Progenitor cell of endocrine pancreas (in vitro differentiated cells): Measurements from ENCODE around the gene IGF2BP1. TPM values are rescaled to one million over a fixed set of nuclear protein-coding genes. Genes with fewer than 3 reads are reported as not detected.

Experiments used
- DNase-seq: peaks from one replicate; pipeline ENCODE4 v3.0.0; 2021; ENCODE audit warnings: low spot score; ENCODE audit not compliant: unreplicated experiment
- H3K27ac Mint-ChIP-seq: 2 replicates; pipeline ENCODE4 v1.8.0; 2021; ENCODE audit warnings: mild to moderate bottlenecking, moderate library complexity, mixed read lengths
- H3K27me3 Mint-ChIP-seq: 2 replicates; pipeline ENCODE4 v1.8.0; 2021; ENCODE audit warnings: mixed read lengths
- H3K36me3 Mint-ChIP-seq: 2 replicates; pipeline ENCODE4 v1.8.0; 2022; ENCODE audit warnings: mixed read lengths; ENCODE audit not compliant: insufficient read depth
- H3K4me1 Mint-ChIP-seq: 2 replicates; pipeline ENCODE4 v1.8.0; 2021; ENCODE audit warnings: low read depth, mixed read lengths
- H3K4me3 Mint-ChIP-seq: 2 replicates; pipeline ENCODE4 v1.8.0; 2021; ENCODE audit warnings: low read depth, mild to moderate bottlenecking, moderate library complexity, mixed read lengths
- H3K9me3 Mint-ChIP-seq: 2 replicates; pipeline ENCODE4 v1.8.0; 2021; ENCODE audit warnings: low read depth, mixed read lengths
- total RNA-seq: library from RNA; stranded (reverse); gene quantifications from 2 replicates; pipeline ENCODE4 v1.2.1, GENCODE V29; 2021
- TF ChIP-seq, protein P1 (sequence below): fragments of 200-600 bp; sonication (generic); IDR thresholded peaks from one replicate; pipeline ENCODE4 v1.5.0; 2021; ENCODE audit warnings: antibody characterized with exemption, mild to moderate bottlenecking; ENCODE audit not compliant: unreplicated experiment

The IGF2BP1 gene
- total RNA-seq, 1 donor from 2014 or later: 326 TPM

DNA sequence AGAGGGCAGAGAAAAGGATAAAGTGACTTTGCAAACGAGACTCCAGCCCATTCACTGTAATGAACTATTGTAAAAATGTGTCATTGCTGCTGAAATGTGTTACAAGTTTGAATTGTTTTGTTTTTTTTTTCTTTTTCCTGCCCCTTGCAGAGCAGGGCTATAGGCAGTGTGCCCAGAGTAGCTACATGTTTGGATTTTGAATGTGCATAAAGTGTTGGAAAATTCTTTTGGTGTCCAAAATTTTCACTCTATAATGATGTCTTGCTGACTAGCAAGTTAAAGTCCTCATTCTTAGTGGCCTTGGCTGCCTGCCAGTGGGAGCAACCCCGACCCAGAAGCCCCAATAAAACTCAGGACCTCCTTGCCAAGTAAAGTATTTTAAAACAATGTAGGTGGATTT lies 66.5 kb downstream of the IGF2BP1 start:
- no peak for DNase-seq
- H3K9me3 Mint-ChIP-seq: no peaks in the 10 kb centered on the region
- no peaks in the 10 kb centered on the region for H3K36me3 Mint-ChIP-seq
- TF ChIP-seq, protein P1, sequence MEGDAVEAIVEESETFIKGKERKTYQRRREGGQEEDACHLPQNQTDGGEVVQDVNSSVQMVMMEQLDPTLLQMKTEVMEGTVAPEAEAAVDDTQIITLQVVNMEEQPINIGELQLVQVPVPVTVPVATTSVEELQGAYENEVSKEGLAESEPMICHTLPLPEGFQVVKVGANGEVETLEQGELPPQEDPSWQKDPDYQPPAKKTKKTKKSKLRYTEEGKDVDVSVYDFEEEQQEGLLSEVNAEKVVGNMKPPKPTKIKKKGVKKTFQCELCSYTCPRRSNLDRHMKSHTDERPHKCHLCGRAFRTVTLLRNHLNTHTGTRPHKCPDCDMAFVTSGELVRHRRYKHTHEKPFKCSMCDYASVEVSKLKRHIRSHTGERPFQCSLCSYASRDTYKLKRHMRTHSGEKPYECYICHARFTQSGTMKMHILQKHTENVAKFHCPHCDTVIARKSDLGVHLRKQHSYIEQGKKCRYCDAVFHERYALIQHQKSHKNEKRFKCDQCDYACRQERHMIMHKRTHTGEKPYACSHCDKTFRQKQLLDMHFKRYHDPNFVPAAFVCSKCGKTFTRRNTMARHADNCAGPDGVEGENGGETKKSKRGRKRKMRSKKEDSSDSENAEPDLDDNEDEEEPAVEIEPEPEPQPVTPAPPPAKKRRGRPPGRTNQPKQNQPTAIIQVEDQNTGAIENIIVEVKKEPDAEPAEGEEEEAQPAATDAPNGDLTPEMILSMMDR: no peak
- H3K27ac Mint-ChIP-seq: no peak overlapping the region
- no peak overlapping the region for H3K4me3 Mint-ChIP-seq
- no peaks in the 10 kb centered on the region for H3K4me1 Mint-ChIP-seq
- peaks cover 2% of the 10 kb centered on the region for H3K27me3 Mint-ChIP-seq

DNA sequence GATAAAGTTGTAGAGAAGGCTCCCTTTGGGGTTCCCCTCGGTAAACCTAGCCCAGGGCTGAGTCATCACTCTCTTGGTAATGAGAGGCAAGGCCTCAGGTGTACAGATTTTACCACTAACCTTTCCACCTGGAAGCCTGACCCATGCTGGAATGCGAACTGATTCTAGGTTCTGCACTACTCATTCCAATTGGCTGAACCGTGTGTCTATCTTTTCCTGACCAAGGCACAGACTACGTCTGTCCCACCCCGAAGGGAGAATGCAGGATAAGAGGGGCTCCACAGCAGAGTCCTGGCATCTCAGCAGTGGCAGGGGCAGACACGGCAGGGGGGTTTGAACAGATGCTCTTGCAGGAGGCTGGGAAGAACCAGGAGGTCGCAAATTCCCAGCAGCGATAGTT lies 70.0 kb downstream of the IGF2BP1 start:
- H3K36me3 Mint-ChIP-seq: no peaks in the 10 kb centered on the region
- no peak overlapping the region for H3K27ac Mint-ChIP-seq
- H3K27me3 Mint-ChIP-seq: peaks cover 2% of the 10 kb centered on the region
- no peak for DNase-seq
- no peaks in the 10 kb centered on the region for H3K9me3 Mint-ChIP-seq
- no peak overlapping the region for H3K4me3 Mint-ChIP-seq
- no peaks in the 10 kb centered on the region for H3K4me1 Mint-ChIP-seq
- TF ChIP-seq, protein P1: no peak

DNA sequence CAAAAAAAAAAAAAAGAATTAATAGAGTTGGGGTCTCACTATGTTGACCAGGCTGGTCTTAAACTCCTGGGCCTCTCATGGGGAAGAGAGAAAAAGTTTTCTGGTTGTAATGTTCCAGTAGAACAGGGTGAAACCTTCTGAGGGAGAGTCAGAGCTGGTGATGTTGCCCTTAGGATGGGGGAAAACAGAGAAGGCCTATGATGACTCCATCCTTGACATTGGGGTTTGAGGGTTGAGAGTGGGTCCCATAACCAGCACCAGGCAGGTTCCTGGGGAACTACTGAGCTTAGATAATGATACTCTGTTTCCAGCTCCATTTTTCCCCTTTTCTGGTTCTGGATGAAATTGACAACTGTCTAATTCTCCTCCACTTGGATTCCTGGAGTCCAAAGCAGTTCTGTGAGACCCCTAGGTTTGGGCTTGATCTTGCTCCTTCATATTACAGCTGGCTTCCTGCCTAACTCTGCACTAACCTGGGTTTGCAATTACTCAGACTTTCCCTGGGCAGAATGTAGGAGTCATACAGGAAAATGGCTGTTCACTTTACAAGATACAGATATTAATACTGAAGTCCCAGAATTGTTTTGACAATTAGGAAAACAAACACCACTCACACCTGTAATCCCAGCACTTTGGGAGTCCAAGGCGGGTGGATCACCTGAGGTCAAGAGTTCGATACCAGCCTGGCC lies 72.5 kb downstream of the IGF2BP1 start:
- no peak for DNase-seq
- Mint-ChIP-seq H3K9me3 (no peaks in the 10 kb centered on the region), H3K4me3 (no peak overlapping the region), H3K27me3 (peaks cover 2% of the 10 kb centered on the region), H3K4me1 (no peaks in the 10 kb centered on the region), H3K27ac (no peak overlapping the region), H3K36me3 (no peaks in the 10 kb centered on the region)
- TF ChIP-seq, protein P1: no peak

DNA sequence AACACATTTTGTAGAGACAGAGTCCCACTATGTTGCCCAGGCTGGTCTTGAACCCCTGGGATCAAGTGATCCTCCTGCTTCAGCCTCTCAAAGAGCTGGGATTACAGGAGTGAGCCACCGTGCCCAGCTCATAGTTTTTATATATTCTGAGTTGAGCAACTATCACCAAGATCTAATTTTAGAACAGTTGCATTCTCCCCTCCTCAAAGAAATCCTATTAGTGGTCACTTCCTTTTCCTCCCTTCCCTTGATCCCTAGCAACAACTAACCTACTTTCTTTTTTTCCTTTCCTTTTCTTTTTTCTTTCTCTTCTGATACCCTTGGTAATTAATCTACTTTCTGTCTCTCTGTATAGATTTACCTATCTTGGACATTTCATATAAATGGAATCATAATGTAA lies 73.9 kb downstream of the IGF2BP1 start:
- Mint-ChIP-seq H3K27me3 (no peaks in the 10 kb centered on the region), H3K4me1 (no peaks in the 10 kb centered on the region), H3K9me3 (no peaks in the 10 kb centered on the region), H3K4me3 (no peak overlapping the region), H3K27ac (no peak overlapping the region), H3K36me3 (no peaks in the 10 kb centered on the region)
- TF ChIP-seq, protein P1: no peak
- no peak for DNase-seq

DNA sequence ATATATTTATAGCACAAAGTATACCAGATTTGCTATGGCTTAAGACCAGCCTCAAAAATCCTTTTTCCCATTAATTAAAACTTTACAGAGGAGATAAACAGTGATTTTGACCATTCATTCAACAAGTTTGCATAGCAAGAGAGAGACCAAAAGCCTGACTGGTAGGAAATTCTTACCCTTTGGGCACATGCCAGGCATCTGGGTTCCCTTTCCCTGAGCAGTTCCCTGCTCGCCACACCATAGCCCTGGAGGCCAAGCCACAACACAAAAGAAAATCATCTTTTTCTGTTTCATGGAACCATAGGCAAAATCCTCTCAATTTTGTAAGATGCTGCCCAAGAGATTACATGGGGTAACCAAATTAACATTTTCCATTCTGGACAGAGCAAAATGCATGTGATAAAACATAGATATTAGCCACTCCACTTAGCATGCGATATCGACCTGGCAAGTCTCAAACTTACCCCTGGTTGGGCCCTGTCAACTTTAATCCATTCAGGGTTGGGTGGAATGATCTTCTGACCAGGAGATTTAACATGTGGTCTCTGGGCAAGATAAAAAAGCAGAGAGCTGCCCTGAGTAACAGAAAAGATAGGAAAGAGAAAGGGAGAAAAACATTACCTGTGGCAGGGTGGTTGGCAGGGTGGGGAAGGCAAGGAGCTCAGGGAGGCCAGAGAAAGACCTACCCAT lies 77.8 kb downstream of the IGF2BP1 start:
- Mint-ChIP-seq H3K4me3 (no peak overlapping the region), H3K9me3 (peaks cover 6% of the 10 kb centered on the region), H3K27ac (no peak overlapping the region), H3K4me1 (no peaks in the 10 kb centered on the region), H3K36me3 (peaks cover 3% of the 10 kb centered on the region), H3K27me3 (peaks cover 14% of the 10 kb centered on the region)
- no peak for DNase-seq
- TF ChIP-seq, protein P1: no peak
